Dermis microvascular lymphatic vessel endothelial cell (primary cell): Measurements from ENCODE around the gene GET3. TPM values are rescaled to one million over a fixed set of nuclear protein-coding genes. Genes with fewer than 3 reads are reported as not detected.
"Not testable (repeated sequence)": the region's sequence is repeated elsewhere in the genome, so short reads cannot be mapped to it uniquely, and the experiment has no call there.

ENCODE experiments used
- DNase-seq, 2 donors: peaks; one replicate each; pipeline versions ENCODE4 v3.0.0 to v3.0.0-alpha.2; 2010; ENCODE audit warnings: low read depth in 2 of 2
- total RNA-seq: library from RNA; depleted of rRNA; stranded (reverse); fragments of >200 nt; gene quantifications from 2 replicates; pipeline ENCODE4 v1.2.1, GENCODE V29; 2014

Gene GET3
- total RNA-seq, 1 donor from 2014 or later, result 82.2 TPM

- no peak for DNase-seq
Measured at GRCh38 chr19:12715102-12715501, 22.2 kb upstream of the GET3 start.

- DNase-seq, result no peak
Measured at GRCh38 chr19:12715929-12716328, 21.4 kb upstream of the GET3 start.

- DNase-seq, result no peak
Measured at GRCh38 chr19:12720296-12720695, 17.0 kb upstream of the GET3 start.

GRCh38 chr19:12720851-12721655 is 16.2 kb upstream of the GET3 start:
- peak in 1 of 2 donors; percentile 32 for DNase-seq

GRCh38 chr19:12721656-12722565 is 15.4 kb upstream of the GET3 start:
- DNase-seq, result peak in 1 of 2 donors; percentile 84

- DNase-seq, result peak; percentile 99 to 100
Measured at GRCh38 chr19:12722566-12723380, 14.5 kb upstream of the GET3 start.

DNA sequence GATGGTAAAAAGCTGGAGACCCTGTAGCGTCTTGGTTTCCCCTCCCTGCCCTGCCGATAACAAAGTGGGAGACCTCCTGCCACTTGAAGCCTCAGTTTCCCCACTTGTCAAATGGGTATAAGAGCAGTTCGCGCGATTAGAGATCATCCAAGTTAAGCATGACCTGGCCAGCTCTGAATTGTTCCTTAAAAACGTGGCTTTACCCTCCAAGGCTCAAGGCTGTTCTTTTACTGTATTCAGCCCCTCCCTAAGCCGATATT is 14.0 kb upstream of the GET3 start:
- peak in 1 of 2 donors; percentile 15 for DNase-seq

DNA sequence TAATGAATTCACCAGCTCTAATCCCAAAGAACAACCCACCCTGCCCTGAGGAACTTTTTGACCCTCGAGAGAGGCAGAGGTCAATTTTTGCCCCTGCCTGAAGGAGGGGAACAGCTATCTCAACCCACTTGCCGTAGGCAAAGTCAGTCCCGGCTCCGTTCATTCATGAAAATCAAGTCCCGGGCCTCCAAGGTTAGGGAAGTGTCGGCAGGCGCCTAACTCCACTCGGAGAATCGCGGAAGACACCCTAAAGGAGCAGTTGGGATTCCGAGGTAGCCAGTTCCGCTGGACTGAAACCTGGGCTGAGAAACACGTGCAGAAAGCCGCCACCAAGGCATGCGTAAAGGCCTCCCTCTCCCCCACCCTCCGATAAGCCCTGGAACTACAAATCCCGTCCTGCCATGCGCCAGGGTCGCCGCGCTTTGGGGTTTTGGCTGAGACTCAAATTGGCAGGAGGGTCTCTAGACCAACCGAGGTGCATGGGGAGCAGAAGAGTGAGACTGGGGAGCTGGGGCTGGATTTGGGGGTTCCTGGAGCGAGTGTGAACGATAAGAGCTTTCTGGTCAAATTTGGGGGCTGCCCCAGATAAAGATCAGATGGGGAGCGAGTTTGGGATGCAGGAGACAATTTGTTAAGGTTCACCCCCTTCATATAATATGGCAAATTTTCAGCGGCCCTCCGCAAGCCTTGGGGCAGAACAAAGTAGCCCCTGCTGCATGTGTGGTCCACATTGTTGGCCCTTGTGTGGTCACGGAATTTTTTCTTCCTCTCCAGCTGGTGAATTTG is 13.5 kb upstream of the GET3 start, which contains the start of gene TNPO2:
Gene TNPO2 (minus strand): TSS at position 292 of the 786 bp plus-strand sequence. CDS start 2,955 bp downstream, outside the sequence.
- peak; percentile 22 to 73 for DNase-seq

- not testable (repeated sequence) for DNase-seq
Measured at GRCh38 chr19:12725612-12726011, 11.7 kb upstream of the GET3 start.

GRCh38 chr19:12726988-12727316 is 10.3 kb upstream of the GET3 start:
- DNase-seq, result no peak

GRCh38 chr19:12727745-12728433 is 9.4 kb upstream of the GET3 start:
- no peak for DNase-seq

- no peak for DNase-seq
Measured at GRCh38 chr19:12730064-12730463, 7.2 kb upstream of the GET3 start.

GRCh38 chr19:12731337-12731736 is 6.0 kb upstream of the GET3 start:
- no peak for DNase-seq

DNA sequence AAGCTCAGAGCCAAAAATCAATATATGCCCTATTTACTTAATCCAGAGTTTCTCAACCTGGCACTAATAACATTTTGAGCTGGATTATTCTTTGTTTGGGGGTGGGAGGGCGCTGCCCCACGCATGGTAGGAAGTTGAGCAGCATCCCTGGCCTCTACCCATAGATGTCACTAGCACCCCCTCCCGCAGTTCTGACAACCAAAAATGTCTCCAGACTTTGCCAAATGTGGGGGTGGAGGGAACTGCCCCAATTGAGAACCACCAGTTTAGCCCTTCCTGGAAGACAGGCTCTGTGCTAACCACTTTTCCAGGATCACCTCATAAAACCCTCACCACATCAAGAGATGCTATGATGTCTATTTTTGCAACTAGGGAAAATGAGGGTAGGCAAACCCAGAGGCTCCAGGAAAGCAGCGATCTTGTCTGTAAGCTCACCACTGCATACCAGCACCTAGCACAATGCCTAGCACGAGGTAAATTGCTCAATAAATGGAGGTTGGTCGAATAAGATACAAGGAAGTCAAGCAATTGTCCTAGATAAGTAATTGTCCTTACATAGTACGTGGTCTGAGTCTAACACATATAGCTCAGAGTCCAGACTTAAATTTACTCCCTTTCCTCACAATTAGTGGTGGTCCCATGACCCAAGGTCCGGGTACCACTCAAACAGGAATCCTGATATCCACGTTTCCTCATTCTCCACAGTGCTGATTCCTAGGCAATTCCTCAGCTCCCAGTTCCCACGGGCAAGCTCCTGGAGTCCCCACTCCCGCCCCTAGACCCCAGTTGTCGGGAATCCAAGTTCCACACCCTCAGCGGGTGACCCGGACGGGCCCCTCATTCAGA is 3.7 kb upstream of the GET3 start:
- DNase-seq, result peak in 1 of 2 donors; percentile 18

DNA sequence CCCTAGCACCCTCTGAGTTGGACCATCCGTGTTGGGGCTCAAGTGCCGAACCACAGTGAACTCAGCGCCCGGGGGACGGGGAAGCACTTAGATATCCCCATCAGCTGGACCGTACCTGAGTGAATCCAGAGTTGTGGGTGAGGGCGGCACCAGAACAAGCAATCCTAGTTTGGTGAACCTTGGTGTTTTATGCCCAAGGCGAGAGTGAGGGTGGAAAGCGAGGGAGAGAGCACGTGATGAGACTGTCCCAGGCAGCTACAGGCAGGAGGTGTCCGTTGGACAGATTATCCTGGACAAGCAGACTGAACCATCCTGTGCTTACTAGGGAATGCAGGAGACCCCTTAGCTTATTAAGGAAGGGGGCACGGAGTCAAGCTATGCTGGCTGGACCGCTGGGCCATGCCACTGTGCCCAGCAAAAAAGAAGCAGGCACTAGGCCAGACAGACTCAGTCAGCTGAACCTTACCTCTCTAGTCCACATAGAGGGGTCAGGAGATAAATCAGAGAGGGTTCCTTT is 596 bp downstream of the GET3 start:
- DNase-seq, result no peak

- no peak for DNase-seq
Measured at GRCh38 chr19:12745166-12745897, 8.0 kb downstream of the GET3 start.

DNA sequence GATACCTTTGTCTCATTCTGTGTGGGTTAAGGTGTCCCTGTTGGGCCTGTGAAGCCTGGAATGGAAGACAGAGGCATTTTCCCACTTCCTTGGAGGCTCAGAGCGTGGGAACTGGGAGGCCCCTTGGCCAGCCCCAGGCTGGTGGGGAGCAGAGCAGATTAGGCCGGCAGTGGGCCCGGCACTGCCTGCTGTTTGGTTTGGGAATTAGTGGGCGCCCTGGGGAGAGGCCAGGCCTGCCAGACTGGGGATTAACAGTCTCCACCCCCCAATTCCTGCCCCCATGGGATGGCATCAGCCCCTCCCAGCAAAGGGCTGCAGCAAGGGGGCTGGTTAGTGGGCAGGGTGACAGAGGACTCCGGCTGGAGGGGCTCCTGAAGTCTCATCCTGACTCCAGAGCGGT is 11.2 kb downstream of the GET3 start:
- DNase-seq, result no peak

DNA sequence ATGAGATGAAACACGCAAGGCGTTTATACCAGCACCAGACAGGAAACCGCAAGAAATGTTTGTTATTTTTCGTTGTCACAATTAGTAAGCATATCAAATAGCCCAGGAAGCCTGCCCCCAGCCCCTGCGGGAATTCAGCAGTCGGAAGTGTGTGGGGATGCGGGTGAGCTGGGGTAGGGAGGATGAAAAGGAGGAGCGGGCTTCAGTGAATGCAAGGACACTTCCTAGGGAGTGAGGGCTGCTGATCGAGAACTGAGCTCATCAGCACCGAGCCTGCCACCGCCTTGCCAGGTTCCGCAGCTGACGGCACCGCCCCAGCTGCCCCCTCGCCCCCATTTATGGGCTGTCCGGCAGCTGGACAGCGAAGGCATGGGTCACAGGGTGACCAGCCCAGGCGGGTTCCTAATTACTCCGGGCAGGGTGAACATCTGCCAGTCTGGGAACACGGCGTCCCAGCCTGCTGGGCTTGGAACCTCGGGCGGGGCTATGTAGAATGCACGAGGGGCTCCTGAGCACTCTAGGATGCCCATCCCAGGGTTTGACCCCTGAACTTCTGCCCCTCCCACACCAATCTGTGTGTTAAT is 12.7 kb downstream of the GET3 start:
- DNase-seq, result no peak
